ENCODE results near the gene GHR. TPM values are rescaled to one million over a fixed set of nuclear protein-coding genes. Genes with fewer than 3 reads are reported as not detected.

The GHR gene
- total RNA-seq, 1 experiment from 2014 or later: not detected

DNA sequence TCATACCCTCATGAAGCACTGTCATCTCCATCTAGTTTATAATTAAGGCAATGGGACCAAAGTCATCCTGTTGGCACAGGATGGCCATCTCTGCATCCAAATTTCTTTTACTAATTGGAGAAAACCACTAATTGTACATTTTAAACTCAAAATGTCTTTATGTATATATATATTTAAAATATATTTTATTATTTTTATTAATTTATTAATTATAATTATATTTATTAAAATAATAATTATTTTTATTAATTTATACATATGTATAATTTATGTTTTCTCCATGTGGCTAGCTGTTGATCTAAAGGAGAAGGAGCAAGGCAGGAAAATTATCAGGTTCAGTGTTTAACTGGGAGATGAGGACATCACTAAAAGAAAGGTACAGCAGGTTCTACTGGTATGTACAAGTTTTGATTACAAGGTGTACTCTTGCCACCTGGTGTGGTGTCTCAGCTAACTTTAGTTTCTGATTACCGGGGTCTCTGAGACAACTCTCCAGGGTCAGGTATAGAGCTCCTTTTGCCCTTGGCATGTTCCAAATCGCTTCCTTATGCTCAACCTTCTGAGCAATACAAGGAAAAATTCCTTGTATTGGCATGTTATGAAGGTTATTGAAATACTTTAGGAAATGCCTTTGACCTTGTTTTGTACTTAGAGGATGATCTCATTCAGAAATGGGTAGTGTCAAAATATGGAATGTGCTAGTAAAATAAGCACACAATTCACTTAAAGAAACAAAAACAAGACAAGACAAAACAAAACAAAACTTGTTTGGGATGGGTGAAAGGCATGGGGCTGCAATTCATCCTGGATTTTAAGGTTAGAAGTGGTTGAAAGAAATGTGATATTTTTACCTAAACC, 79.6 kb downstream of the GHR start:
- in situ Hi-C loops (cut with HindIII; ENCODE audit: low pct_unique_long_range_greater_than_20kb, low sequenced_read_pairs): no loop called here
- DNase-seq (ENCODE audit: low read depth): no peak

DNA sequence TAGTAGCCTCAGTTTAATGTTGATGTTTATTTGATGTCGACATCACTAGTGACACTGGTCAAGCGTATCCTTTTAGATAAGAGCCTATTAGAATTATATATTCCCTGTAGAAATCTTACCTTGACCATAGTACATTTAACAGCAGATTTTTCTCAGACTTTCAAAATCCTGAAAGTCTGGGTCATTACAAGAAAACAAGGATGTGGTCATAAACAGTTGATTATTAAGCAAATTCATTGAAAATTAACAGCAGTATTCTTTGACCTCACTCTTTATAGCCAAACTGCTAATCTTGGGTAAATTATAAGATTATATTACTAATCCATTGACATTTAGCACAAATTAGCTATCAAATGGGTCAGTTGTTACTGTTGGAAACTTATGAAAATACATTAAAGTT, 83.4 kb downstream of the GHR start:
- no peak for DNase-seq (ENCODE audit: low read depth)
- in situ Hi-C loops (cut with HindIII; ENCODE audit: low pct_unique_long_range_greater_than_20kb, low sequenced_read_pairs): no loop called here

DNA sequence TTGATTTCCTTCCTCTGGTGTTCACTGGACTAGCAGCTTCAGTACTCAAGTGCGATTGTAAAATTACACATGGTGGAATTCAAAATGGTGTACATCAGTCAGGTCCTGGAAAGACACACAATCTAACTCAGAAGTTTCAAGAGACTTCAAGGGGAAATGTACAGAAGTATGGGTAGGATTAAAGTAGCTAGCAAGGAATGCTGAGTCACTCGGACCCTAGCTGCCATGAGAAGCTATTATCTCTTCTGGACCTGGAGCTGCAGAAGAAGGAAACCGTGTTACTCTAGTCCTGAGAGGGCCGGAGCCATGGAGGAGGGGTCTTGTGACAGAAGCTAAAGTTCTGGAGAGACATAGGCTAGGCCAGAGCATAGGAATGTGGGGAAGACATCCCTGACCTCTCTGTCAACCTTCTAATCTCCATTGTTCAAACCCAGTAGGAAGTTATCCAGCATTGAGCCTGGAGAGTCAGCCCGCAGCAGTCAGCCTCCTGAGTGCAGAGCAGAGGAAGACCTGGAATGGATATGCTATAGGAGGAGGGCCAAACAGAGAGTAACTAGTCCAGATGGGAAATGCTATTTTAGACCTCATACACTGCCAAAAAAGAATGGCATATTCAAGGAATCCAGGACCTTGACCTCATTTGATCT, 84.3 kb downstream of the GHR start:
- in situ Hi-C loops (cut with HindIII; ENCODE audit: low pct_unique_long_range_greater_than_20kb, low sequenced_read_pairs): no loop called here
- no peak for DNase-seq (ENCODE audit: low read depth)

DNA sequence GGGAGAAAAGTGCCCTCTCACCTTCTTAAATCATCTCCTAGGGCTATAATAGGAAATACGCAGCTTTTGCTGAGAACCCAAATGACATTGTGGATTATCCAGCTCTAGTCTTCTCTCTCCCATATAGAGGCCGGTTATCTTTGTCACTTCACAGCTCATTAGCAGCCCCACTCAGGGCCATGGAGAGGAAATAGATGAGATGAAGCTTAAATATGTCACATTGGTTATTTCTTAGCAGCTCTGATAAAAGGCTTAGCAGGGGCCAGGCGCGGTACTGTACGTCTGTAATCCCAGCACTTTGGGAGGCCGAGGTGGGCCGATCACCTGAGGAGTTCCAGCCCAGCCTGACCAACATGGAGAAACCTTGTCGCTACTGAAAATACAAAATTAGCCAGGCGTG, 90.0 kb downstream of the GHR start:
- in situ Hi-C loops (cut with HindIII; ENCODE audit: low pct_unique_long_range_greater_than_20kb, low sequenced_read_pairs): no loop called here
- DNase-seq (ENCODE audit: low read depth): no peak

DNA sequence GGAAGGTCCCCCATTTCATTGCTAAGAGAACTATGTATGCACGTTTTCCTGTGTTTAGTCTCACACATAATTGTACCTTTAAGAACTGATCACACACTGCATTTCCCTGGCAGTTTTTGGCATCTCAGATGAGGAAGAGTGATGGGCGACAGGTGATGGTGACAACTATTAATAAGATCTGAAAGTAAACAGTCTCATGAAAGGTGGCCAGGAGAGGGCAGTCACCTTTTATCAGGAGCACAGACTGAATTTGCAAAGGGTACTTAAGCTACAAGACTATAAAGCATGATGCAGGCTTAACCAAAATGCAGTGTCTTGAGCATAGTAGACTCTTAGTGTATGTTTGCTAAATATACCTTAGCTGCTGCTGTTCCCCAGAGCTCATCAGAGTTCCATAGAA, 91.5 kb downstream of the GHR start:
- no peak for DNase-seq (ENCODE audit: low read depth)

DNA sequence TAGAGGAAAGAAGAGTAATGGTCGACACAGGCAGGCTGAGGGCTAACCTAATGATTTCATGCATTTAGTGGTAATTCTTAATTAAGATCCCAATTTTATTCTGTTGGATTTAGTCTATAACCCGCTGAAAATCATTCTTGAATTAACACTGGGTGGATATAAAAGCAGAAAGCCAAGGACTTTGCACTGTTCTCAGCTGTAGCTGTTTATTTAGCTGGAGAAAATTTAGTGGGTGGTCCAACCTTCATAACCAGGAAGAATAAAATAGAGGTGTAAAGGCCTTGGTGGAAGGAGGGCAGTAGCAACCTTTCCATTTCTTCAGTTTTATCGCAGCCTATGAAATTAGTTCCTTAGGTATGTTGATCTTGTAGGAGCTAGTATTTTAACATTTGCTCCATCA, 92.3 kb downstream of the GHR start:
- in situ Hi-C loops (cut with HindIII; ENCODE audit: low pct_unique_long_range_greater_than_20kb, low sequenced_read_pairs): no loop called here

More for the DNA sequence above, 91.5 kb downstream of the GHR start:
- in situ Hi-C loops (cut with HindIII; ENCODE audit: low pct_unique_long_range_greater_than_20kb, low sequenced_read_pairs): no loop called here

DNA sequence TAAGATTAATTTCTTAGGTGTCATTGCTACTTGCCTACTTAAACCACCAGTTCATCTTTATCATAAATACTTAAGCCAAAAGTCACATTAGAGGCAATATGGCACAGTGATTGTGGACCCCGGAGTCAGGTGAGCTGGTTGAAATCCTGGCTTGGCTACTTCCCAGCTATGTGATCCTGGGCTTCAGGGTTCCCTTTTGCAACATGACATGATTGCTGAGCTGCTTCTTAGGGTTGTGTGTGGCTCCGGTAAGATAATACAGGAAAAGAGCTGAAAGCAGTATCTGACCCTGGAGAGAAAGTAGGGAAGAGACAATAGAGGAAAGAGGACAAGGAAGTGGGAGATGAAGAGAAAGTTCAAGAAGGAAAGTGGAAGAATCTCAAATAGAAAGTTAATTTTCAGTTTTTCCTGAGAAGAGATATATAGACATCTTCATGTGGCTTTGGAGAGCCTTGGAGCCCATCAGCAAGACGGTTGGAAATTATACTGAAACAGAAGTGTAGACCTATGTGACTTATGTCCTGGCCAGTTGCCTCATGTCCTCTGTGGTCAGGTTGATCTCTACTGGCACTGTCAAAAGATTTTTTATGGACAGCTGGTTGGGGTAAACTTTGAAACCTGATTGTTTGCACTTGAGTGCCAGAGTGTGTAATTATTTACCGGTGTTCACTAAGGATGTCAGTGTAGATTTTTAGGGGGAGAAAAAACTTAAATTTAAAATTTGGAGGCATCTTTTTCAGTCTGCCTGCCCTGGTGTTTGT, 93.2 kb downstream of the GHR start:
- no peak for DNase-seq (ENCODE audit: low read depth)
- in situ Hi-C loops (cut with HindIII; ENCODE audit: low pct_unique_long_range_greater_than_20kb, low sequenced_read_pairs): no loop called here

More for the DNA sequence above, 92.3 kb downstream of the GHR start:
- no peak for DNase-seq (ENCODE audit: low read depth)

DNA sequence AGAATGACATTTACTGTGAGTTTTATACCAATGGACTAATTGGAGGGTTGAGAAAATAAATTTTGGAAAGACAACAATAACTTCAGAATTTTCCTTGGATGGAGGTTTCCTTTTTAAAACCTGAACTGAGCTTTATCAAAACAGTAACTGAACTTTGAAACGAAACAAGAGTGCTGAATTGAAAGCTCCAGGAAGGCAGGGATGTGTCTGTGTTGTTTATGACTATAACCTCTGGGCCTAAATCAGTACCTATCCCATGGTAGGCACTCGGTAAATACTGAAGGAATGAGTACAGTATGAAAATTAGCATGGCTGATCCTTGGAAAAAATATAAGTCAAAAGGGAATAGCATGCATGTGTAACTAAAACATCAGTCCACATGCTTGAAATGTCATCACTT, 93.9 kb downstream of the GHR start:
- in situ Hi-C loops (cut with HindIII; ENCODE audit: low pct_unique_long_range_greater_than_20kb, low sequenced_read_pairs): no loop called here
- no peak for DNase-seq (ENCODE audit: low read depth)

DNA sequence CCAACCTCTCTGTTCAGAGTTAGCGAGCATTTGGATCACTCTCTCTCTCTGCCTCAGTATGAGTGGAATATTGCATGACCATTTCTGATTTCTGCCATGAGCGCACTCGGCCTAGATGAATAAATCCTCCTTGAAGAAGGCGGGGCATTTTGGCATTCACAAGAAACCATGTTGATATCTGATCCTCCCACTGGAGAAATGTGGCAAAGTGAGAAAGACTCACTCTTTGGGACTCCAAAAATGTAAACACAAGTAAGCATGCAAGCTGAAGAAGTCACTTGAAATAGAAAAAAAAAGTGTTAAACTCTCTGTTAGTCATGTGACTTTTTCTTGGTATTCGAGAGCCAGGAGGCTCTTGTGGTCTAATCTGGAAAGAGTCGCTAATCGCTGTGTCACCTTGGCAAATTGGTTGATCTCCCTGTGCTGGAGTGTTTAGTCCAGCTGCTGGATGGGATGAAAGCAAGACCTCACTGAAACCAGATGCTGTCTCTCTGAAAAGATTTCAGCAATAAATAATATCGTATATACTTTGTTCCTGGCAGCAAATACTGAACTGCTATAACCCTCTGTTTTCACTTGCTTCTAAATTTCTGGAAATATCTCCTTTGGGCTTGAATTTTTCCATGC, 95.5 kb downstream of the GHR start:
- DNase-seq (ENCODE audit: low read depth): no peak

DNA sequence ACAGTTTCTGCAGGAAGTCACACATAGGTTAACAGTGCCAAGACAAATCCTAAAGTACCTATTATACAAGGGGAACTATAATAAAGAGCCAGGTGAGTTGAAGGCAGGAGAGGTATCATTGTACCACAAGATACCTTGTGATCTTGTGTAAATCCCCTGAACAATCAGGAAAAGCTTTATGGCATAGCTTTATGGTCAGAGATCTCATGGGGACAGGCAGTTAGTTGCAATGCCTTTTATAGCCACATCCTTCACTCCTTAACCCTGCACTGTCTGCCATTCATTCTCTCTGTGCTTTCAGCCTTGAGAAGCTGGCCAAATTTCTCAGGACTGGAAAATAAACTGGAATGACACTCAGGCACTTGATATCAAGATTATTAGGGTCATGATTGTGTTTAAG, 97.0 kb downstream of the GHR start:
- in situ Hi-C loops (cut with HindIII; ENCODE audit: low pct_unique_long_range_greater_than_20kb, low sequenced_read_pairs): no loop called here
- DNase-seq (ENCODE audit: low read depth): no peak

More for the DNA sequence above, 95.5 kb downstream of the GHR start:
- in situ Hi-C loops (cut with HindIII; ENCODE audit: low pct_unique_long_range_greater_than_20kb, low sequenced_read_pairs): no loop called here

DNA sequence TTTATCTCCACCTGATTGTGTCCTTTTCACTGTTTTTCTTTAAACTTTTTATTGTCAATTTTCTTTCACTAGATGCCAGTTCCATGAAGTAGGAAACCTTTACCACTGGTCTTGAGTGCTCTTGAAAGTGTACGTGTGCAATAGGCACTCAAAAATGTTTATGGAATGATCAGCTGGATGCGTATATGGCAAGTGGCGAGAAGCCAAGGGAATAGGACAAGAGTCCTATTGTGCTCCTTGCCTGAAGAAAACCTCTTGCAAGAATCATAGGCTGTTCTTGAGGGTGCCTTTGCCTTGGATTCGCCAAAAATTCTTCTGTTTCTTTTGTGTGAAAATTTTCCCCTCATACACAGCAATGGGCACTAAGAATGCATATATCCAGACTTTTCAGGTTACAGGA, 97.7 kb downstream of the GHR start:
- in situ Hi-C loops (cut with HindIII; ENCODE audit: low pct_unique_long_range_greater_than_20kb, low sequenced_read_pairs): no loop called here
- DNase-seq (ENCODE audit: low read depth): no peak

DNA sequence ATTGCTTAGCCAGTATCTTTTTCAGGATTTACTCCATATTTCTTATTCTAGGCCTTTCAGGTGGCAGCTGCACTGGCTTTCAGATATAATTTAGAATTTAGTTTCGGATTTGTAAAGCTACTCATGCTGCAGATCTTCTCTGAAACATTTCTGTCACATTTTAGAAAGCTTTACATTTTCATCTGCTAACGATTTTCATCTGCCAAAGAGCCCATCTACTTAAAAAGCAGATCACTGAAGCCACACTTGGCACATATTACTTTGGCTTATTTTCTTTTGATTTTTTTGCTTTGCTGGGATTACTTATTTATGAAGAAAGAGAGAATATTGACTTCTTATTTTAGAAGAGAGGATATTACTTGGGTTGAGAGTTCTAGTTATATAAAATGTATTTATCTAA, 98.2 kb downstream of the GHR start:
- in situ Hi-C loops (cut with HindIII; ENCODE audit: low pct_unique_long_range_greater_than_20kb, low sequenced_read_pairs): no loop called here
- DNase-seq (ENCODE audit: low read depth): no peak

DNA sequence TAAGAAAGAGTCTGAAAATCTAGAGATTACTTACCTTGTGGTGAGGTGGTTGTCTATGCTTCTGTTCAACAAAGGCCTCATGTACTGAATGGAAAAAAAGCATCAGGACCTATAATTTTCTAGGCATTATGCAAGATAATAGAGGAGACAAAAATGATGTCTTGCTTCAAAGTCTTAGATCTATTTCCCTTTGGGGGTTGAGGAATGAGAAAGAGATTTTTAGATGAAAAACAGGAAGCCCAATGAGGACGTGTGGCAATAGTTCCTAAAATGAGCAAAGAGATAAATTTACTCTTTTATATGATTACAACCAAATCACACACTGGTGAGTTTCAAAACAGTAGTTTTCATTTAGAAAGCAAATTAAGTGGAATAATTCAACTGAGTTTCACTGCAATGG, 99.5 kb downstream of the GHR start:
- in situ Hi-C loops (cut with HindIII; ENCODE audit: low pct_unique_long_range_greater_than_20kb, low sequenced_read_pairs): no loop called here
- no peak for DNase-seq (ENCODE audit: low read depth)

DNA sequence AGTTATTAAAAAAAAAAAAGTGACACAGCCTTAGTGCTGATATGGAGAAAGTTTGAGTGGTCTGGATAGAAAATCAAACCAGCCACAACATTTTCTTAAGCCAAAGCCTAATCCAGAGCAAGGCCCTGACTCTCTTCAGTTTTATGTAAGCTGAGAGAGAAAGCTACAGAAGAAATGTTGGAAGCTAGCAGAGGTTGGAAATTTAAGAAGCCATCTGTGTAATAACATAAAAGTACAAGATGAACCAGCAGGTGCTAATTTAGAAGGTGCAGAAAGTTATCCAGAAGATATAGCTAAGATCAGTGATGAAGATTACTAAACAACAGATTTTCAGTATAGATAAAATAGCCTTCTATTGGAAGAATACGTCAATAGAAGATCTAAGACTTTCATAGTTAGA, 102.9 kb downstream of the GHR start:
- DNase-seq (ENCODE audit: low read depth): no peak
- in situ Hi-C loops (cut with HindIII; ENCODE audit: low pct_unique_long_range_greater_than_20kb, low sequenced_read_pairs): no loop called here

DNA sequence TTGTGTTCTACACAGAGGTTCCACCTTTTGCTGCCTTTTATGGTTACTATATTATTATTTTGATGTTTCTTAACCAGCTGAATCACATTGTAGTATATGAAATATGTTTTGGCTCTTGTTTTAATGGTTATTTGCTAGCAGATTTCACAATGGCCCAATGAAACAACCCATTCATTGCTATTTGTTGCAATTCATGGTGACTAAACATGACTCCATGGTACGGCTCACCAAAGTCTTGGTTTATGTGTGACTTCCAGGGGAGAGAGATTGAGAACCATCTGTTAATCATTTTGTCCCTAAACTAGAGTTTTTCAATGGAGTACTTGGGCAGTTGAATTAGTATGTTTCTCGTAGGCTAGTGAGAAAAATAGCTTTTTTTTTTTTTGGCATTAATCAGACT, 108.4 kb downstream of the GHR start:
- in situ Hi-C loops (cut with HindIII; ENCODE audit: low pct_unique_long_range_greater_than_20kb, low sequenced_read_pairs): no loop called here
- no peak for DNase-seq (ENCODE audit: low read depth)

DNA sequence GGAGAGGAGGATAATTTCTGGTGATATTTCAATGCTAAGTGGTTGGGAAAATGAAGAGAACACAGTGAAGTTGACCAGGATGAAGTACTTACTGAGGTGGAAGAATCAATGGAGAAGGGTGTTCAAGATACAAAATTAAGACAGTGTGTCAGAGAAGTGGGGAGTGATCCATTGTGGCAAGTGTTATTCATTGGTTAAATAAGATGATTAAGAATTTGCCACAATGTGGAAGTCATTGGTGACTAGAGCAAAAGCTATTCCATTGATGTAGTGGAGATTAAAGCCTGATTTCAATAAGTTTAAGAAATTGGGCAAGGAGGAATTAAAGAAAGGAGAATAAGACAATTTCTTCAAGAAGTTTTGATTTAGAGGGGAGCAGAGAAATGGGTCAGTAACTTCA, 118.9 kb downstream of the GHR start:
- in situ Hi-C loops (cut with HindIII; ENCODE audit: low pct_unique_long_range_greater_than_20kb, low sequenced_read_pairs): no loop called here
- no peak for DNase-seq (ENCODE audit: low read depth)

DNA sequence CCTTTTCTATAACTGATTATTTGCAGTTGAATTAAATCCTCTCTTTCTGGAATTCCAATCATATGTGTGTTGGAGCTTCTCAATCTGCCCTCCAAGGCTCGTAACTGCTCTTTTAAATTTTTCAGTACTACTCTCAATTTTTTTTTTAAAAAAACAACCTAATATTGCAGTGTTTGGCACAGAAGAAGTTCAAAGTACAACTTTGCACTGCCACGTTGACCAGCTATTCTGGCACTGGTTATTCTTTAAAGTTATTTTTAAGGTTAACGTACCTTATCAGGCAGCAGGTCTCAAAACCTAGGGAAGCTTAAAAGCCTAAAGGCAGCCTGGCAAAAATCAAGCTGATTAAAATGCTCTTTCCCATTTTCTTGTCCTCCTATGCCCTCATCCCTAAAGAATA, 120.5 kb downstream of the GHR start:
- DNase-seq (ENCODE audit: low read depth): no peak
- in situ Hi-C loops (cut with HindIII; ENCODE audit: low pct_unique_long_range_greater_than_20kb, low sequenced_read_pairs): no loop called here

DNA sequence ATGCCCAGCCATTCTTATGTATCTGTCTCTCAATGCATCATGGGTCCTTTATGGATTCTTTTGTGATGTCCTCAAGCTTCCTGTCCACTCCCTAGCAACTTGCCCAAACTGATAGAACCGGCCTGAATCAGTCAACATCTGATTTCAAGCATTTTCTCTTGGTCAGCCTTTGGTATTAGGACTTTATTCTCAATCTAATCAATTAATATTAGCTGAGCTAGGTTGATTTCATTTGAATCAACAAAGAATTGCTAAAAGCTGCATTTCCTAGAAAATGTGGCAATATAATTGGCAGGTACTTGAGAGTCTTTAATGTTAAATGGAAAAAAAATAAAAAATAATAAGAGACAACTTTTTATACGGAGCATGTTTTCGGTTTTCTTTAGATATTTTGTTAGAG, 121.8 kb downstream of the GHR start:
- in situ Hi-C loops (cut with HindIII; ENCODE audit: low pct_unique_long_range_greater_than_20kb, low sequenced_read_pairs): no loop called here
- DNase-seq (ENCODE audit: low read depth): no peak

DNA sequence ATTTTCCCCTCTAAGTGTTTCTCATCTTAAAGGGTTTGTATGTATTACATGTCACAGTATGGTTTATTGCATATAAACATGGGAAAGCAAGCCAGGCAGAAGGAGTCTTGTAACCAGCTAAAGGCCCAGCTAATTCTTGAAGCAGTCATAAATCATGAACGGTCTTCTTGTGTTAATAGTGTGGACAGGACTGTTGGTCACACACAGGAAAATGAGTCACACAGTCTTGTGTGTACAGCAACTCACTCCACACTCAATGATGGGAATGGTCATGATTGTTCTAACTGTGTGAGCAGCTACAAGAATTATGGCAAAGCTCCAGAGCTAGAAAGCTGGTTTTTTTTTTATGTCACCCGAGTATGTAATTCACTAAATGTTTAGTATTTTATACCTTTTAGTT, 123.9 kb downstream of the GHR start:
- in situ Hi-C loops (cut with HindIII; ENCODE audit: low pct_unique_long_range_greater_than_20kb, low sequenced_read_pairs): no loop called here
- DNase-seq (ENCODE audit: low read depth): no peak
